NCI-H82 treated with DMSO at 0.1 percent for 48 hours (cell line): ENCODE results near the gene CISD3.
A peak's percentile ranks its signal among the peaks of the same experiment; 100 is the strongest.

Experiments used
- DNase-seq: peaks from one replicate; lab custom pipeline; 2025; ENCODE audit not compliant: unreplicated experiment; lab: John Stamatoyannopoulos, UW

CISD3 gene, protein sequence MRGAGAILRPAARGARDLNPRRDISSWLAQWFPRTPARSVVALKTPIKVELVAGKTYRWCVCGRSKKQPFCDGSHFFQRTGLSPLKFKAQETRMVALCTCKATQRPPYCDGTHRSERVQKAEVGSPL

DNA sequence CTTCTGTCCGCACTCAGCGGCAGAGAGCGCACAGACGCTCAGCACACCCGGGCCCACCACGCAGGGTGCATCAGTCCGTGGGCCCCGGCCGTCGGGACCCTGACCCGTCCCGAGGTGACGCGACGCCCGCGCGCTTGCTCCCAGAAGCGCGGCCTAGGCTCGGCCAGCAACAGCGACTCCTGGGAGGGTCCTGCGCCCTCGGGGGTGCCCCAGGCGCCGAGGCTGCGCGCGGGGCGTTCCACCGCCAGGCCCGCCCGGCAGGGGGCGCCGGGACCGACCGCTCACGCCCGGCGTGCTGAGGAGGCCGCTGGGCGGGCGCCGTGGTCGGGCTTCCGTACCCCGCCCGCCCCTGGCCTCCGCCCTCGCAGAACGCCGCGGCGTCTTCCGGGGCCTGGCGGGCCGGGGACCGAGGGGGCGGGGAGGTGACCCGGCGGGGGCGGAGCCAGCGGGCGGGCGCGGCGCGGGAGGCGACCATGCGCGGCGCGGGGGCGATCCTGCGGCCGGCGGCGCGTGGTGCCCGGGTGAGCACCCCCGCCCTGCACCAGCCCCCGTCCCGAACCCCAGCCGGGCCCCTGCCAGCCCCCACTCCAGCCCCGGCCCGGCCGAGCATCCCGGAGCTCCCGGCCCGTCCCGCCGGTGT, at the start of gene CISD3:
CISD3 (plus strand) TSS at position 456 of the 640 bp plus-strand sequence; CDS start at position 474, 18 bp downstream.
- DNase-seq = peak; percentile 72

DNA sequence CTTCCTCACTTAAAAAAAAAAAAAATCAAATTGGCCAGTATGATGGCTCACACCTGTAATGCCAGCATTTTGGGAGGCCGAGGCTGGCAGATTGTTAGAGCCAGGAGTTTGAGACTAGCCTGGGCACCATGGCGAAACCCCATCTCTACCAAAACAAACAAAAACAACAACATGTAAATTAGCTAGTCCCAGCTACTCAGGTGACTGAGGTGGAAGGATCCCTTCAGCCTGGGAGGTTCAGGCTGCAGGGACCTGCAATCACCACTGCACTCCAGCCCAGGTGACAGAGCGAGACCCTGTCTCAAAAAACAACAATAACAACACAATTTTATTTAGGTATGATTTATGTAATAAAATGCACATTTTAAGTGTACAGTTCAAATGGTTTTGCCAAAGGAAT, 49.0 kb upstream of the CISD3 start:
- no peak for DNase-seq

DNA sequence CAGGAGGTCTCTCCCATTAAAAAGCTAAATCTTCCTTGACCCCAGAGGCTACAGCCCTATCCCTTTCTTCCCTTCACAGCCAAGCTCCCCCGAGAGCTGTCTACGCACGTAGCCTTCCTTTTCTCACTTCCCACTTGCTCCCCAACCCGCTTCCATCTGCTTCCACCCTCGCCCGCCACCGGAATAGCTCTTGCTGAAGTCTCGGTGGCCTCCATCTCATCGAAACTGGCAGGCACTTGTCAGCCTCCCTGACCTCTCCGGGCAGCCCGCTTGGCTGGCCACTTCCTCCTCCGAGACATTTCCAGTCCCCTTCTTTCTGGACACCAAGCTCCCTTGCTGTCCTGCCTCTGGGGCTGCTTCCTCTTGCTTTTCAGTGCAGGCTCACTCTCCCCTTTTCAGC, 44.6 kb upstream of the CISD3 start:
- DNase-seq = no peak

DNA sequence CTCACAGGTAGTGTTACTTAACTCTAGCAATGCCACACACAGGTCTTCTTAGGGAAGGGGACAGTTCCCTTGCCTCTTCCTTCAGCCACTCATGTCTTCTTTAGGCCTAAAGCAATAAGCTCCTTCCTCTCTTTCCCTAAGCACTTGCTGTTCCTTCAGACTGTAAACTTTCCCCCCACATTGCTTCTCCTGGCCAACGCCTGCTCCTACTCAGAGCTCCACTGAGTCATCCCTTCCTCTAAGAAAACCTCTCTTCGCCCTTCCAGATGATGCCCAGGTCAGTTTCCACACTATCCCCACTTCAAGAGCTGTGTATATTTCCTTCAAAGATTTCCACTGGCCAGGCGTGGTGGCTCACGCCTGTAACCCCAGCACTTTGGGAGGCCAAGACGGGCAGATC, 42.9 kb upstream of the CISD3 start:
- DNase-seq = no peak

DNA sequence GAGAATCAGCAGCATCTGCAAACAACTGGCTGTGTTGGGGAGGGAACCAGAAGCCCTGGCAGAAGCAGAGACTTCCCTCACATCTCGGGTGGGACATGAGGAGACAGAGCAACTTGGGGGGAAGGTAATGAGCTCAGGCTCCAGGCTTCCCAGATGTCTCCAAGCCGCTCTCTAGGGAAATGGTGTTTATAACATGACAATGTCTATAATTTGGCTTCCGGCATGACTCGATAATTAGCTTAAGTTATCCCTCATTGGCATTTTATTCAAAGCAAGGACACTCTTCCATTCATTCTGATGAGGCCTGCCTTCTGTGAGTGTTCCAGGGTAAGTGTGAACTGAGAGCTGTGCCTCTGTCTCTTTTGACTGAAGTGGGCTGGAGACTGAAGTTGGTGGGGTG, 39.8 kb upstream of the CISD3 start:
- no peak for DNase-seq

DNA sequence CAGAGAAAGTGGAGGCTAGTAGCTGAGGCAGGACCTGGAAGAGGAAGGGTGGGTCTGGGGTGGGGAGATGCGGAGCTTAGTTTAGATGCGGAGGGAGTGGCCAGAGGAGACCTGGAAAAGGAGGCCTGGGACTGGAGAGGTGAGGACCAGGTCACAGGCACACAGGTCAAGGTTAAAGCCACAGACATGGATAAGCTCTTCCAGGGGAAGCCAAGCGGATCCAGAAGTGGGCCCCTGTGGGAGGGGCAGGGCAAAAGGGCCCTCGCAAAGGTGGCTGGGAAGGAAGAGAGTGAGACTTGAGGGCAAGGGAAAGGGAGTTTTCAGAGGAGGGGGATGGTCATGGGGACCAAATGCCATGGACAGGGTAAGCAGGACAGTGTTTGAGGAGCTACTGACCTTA, 39.0 kb upstream of the CISD3 start:
- no peak for DNase-seq

DNA sequence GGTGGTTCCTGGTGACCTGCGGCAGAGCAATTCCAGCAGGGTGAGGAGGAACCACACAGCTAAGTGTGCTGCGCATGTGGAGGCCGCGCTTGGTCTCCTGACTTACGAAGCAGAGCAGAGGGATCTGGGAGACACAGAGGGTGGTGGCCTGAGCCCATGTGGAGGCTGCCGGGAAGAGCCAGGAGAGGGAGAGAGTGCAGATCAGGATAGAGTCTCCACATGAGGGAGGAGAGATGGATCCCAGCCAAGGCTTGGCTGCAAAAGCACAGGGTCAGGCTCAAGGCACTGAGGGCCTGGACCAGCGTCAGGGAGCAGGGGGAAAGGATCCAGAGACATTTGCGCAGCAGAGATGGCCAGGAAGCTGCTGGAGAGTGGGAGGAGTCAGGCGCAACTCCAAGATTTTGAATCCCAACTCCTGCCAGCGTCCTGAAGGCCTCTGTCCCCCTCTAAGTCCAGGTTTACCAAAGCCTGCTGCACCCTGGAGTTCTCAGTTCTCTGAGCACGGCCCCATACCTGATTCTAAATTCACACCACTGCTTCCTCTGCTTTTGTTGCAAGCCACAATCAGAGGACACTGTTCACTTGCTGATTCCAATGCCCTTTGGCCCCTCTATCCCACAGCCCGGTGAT, 36.3 kb upstream of the CISD3 start:
- DNase-seq = no peak

DNA sequence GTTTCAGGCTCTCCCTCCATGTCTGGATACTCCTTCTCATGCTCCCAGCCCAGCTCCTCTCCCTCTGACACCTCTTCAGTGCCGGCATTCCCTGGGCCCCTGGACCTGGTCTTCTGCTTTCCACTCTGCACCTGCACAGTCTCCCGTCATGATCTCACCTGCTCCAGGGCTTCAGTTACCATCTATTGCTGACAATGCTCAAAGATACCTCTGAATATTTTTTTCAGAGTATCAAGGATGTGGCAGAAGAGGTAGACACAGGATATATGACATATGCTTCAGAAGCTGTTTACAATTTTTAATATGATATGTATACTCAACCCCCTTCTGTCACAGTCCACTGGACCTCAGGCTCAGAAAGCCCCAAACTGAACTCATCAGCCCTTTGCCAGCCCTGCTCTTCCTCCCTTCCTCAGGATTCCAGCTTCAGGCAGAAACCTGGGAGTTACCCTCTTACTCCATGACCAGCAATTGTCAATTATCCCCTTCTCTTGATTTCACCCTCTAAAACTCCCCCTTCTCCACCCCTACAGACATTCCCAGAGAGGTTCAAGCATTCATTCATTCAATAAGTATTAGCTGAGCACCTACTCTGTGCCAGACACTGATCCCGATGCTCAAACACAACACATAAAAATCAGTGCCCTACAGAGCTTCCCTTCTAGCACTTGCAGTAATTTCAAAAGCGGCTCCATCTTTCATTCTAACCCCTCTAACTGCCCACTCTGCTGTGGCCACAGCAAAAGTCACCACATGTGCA, 32.9 kb upstream of the CISD3 start:
- no peak for DNase-seq

DNA sequence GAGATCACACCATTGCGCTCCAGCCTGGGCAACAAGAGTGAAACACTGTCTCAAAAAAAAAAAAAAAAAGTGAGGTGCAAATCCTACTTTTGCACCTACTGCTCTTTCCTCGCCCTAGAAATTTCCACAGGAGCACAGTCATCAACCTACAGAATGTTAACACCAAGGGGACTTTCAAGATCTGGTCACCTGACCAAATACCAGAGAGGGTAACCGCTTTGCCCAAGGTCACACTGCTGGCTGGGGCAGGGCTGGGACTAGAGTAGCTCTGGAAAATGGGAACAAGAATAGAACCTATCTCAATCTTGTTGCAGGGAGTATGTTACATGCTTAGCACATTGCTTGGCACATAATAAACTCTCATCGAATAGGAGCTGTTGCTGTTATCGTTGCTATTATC, 31.4 kb upstream of the CISD3 start:
- DNase-seq = no peak

DNA sequence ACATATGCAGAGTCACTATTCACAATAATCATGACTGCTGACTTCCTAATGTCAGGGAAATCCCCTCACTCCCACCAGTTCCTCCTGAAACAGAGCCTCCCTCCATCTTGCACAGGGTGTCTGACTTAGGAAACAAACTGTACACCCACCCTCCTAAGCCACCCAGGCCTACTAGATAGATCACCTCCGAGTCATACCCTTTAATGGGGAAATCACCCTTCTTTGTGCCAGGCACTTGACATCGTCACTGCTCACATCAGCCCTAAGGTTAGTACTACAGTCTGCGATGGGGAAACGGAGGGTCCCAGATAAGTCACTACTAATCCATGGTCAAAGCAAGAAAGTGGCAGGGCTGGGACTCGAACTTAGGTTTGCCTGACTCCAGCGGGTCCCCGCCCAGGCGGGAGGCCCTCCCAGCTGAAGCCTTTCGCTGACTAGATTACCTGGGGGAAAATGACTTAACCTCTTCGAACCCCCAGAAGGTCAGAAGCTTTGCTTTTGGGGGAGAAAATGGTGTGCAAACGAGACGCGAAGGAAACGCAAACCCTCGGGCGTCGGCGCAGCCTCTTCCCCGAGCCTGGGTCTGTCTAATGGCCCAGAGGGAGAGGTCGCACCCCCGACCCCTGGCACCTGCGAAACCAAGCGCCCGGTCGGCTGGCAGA, 28.5 kb upstream of the CISD3 start:
- DNase-seq = no peak

DNA sequence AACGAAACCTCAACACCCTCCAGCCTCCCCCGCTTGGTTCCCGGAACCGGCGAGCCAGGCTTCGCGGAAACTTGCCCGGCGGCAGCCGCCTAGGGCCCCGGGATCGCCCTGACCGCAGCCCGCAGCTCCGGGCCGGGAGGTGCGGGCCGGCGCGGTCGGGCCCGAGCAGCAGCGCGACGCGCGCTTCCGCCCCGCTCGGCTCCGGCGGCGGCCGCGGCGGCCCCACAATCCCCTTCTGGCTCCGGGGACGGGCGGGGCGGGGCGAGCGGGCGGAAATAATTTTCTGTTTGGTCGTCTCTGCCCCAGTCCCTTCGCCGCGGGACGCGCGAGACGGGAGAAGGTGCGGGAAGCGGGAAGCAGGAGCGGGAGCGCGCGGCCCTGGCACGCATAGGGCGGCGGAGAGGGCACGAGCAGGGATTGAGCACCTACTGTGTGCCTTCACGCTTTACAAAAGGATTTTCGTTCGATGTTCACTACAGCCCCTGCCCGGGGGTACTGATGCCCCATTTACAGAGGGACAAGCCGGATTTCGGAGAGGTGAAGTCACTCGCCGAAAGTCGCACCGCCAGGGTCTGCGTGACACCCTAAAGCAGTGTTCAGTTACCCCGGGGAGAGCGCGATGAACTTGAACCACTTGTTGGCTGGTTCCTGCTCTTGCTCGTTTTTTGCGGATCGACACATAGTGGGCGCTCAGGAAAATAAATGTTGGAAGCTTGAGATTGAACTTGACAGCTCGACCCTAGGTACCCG, 27.8 kb upstream of the CISD3 start:
- peak; percentile 35 for DNase-seq

DNA sequence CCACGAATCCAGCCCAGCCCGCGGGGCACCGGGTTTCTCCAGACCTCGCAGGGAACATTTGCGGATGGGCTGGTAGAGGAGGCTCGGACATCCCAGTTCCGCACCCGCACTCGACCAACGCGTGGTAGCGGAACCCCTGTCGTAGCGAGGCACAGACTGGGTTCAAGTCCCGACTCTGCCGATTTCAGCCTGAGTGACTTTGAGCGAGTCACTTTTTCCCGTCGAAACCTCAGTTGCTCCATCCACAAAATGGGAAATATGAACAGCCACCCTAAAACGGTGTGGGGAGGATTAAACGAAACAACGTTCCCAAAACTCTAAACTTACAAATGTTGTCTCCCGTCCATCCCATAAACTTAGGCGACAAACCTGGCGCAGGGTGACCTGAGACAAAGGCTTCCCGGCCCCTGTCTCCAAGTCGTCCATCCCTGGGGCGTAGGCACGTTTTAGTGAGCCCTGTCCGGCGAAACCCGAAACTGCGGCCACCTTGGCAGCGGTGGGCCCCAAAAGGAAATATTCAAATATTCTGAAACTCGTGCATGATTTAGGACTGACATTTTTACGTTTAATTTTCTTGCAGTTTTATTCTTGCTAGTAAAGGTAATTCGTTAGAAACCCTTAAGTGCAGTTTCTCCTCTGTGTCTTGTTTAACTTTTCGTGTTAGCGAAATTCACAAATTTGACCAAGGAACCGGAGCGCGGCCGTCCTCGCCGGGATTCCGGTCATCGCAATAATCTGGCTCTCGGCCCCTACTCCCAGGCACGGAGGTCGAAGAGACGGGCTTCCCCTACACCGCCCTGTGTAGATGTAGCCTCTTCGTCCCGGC, 27.0 kb upstream of the CISD3 start:
- DNase-seq = no peak

DNA sequence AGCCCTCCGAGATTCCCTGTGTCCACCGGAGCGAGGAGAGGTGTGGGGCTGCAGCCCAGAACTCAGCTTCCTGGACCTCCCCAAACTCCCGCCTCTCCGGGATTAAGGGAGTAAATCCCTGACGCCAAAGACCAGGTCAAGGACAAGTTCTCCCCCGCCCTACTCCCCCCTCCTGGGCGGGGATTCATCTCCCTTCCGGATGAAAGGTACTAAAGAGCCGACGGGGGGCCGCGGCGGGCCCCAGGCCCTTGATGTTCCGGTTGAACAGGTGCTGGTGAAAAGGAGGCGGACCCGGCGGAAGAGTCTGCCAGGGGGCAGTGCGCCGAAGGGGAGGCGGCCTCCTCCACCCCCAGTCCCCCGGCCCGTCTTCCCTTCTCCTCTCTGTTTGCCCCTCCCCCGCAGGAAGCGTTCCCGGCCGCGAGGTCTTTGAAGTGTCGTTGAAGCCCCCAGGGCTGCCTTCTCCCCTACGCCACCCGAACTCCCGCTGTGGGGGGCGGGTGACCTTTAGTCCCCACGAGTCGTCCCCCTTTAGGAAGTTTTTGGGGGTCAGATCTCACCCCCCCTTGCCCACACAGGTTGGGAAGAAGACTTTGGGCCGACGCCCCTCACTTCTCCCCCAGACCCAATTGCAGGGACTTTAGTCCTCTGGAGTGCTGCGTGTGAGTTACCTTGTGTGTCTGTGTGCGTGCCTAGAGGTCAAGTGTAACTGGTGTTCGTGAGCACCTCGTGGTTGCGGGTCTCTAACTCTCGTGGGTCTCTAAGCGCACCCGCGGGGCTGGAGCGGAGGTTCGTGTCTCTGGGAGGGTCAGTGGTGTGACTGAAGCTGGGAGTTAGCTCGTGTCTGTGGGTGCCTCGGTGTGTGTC, 26.2 kb upstream of the CISD3 start:
- DNase-seq = peak; percentile 92

DNA sequence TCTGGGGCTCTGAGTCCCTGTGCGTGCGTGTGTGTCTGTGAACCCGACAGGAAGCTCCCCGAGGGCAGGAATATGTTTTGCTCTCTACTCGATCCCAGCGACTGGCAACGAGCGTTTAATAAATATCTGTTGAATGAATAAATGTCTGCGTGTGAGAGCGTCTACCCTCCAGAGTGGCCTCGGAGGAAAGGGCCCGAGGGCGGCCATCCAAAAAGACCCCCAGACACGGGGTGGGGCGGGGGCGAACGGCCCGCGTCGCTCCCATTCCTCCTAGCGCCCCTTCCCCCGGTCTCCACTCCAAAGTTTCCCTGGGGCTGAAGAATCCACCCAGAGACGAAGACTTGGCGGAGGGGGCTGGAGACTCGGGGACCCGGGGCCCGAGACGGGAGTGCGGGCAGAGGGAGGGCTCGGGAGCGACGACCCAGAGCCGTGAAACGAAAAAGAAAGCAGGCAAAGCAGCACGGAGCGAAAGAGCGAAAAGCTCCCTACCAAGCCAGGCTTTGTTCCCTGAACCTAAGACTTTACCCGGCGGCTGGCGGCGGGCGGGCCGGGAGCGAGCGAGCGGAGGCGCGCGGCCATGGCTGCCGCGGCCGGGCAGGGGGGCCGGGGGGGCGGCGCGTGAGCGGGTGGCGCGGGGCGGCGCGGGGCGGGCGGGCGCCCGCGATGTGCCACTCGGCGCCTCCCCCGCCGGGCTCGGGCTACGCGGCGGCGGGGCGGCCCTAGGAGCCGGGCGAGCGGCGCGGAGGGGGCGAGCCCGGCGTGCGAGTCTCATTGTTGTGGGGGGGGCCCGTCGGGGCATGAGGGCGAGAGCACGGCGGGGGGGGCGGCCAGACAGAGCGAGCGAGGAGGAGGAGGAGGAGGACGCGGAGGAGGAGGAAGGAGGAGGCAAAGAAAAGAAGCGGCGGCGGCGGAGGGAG, 25.3 kb upstream of the CISD3 start, which contains the start of gene MLLT6:
MLLT6 (plus strand) TSS at position 668 of the 917 bp plus-strand sequence. CDS start 360 bp downstream, outside the sequence.
- peak; percentile 31 for DNase-seq

DNA sequence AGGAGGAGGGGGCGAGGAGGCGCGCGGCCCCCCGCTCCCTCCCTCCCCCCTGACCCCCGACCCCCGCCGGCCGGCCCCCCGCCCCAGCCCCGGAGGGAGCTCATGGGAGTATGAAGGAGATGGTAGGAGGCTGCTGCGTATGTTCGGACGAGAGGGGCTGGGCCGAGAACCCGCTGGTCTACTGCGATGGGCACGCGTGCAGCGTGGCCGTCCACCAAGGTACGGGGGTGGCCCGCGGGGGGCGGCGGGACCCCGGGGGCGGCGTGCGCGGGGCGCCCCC, 24.7 kb upstream of the CISD3 start:
- DNase-seq = no peak

DNA sequence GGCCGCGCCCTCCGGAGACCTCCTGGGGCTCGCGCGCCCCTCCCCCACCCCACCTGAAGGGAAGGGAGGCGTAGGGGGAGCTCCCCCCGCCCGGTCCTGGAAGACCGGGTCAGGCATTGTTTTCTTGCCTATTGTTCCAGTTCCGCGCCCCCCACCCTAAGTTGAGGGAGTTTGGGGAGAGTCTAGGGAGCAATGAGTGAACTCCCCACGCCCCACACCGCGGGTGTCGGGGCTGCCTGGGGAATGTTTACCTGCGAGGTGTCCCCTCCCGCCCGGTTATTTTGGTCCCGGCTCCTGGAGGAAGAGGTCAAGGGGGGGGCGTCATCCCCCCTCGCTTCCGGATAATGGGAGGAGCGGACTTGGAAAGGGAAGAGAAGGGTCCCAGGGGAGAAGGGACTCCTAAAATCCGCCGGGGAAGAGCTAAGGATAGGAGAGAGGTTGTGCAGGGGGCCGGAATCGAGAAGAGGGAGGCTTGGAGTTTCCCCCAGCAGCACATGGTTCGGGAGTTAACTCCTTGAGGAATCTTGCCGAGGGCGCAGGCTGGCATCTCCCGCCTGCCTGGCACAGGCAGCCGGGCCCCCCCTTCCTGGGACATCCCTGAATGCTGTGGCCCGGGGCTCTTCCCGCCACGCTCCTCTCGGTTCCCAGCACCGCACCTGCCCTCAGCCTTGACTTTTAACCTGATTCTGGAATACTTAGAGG, 24.2 kb upstream of the CISD3 start:
- peak; percentile 72 for DNase-seq

DNA sequence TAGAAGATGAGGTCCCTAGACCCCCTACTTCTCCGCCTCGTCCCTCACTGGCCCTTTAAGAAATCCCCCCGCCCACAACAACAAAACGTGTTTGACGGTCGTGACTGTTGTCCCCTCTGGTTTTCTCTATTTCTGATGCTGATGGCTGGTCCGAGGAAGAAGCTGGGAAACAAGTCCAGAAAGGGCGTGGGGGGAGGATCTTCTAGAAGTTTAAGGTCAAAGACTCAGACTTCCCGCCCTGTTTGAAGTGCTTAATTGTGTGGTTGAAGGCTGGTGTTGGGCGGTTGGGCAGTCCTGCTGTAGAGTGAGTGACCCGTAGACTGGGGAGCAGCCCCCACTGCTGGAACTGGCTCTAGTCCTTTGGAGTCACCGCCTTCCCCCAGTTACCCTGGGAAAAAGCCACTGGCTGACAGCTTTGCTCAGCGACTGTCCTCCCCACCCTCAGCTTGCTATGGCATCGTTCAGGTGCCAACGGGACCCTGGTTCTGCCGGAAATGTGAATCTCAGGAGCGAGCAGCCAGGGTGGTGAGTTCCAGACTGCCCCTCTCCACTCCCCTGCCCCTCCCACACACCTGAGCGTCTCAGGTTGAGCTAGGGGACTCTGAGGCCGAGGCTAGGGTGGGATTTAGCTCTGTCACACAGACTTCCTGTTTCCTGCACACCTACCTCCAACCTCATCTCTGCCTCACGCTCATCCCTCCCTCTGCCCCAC, 23.5 kb upstream of the CISD3 start:
- no peak for DNase-seq
